ENCODE measurements around the gene NXN.
"Not testable (repeated sequence)": the region's sequence is repeated elsewhere in the genome, so short reads cannot be mapped to it uniquely, and the experiment has no call there.

Gene NXN

GRCh38 chr17:829614-830013 is 150.0 kb downstream of the NXN start:
- DNase-seq (ENCODE audit: low read depth) = not testable (repeated sequence)

- DNase-seq (ENCODE audit: low read depth) = no peak
These were observed 150.8 kb downstream of the NXN start for GRCh38 chr17:828761-829160.

GRCh38 chr17:826778-827177 is 152.8 kb downstream of the NXN start:
- no peak for DNase-seq (ENCODE audit: low read depth)

GRCh38 chr17:825216-825615 is 154.4 kb downstream of the NXN start:
- DNase-seq (ENCODE audit: low read depth) = no peak

- DNase-seq (ENCODE audit: low read depth) = no peak
These were observed 155.2 kb downstream of the NXN start for GRCh38 chr17:824378-824777.

- no peak for DNase-seq (ENCODE audit: low read depth)
These were observed 156.1 kb downstream of the NXN start for GRCh38 chr17:823501-823902.

GRCh38 chr17:819251-819650 is 160.3 kb downstream of the NXN start:
- DNase-seq (ENCODE audit: low read depth) = no peak

GRCh38 chr17:814371-814770 is 165.2 kb downstream of the NXN start:
- no peak for DNase-seq (ENCODE audit: low read depth)

- DNase-seq (ENCODE audit: low read depth) = no peak
These were observed 166.9 kb downstream of the NXN start for GRCh38 chr17:812638-813204.

GRCh38 chr17:811051-811784 is 168.4 kb downstream of the NXN start:
- no peak for DNase-seq (ENCODE audit: low read depth)

GRCh38 chr17:807523-808294 is 171.9 kb downstream of the NXN start:
- no peak for DNase-seq (ENCODE audit: low read depth)

GRCh38 chr17:806781-807522 is 172.6 kb downstream of the NXN start:
- DNase-seq (ENCODE audit: low read depth) = no peak

GRCh38 chr17:806346-806745 is 173.2 kb downstream of the NXN start:
- no peak for DNase-seq (ENCODE audit: low read depth)

GRCh38 chr17:805886-806285 is 173.7 kb downstream of the NXN start:
- not testable (repeated sequence) for DNase-seq (ENCODE audit: low read depth)

- DNase-seq (ENCODE audit: low read depth) = no peak
These were observed 174.8 kb downstream of the NXN start for GRCh38 chr17:804541-805435.

GRCh38 chr17:802901-803881 is 176.4 kb downstream of the NXN start:
- DNase-seq (ENCODE audit: low read depth) = no peak

- DNase-seq (ENCODE audit: low read depth) = no peak
These were observed 177.1 kb downstream of the NXN start for GRCh38 chr17:802481-802880.

GRCh38 chr17:801660-802059 is 177.9 kb downstream of the NXN start:
- no peak for DNase-seq (ENCODE audit: low read depth)

- DNase-seq (ENCODE audit: low read depth) = no peak
These were observed 178.9 kb downstream of the NXN start for GRCh38 chr17:800446-801242.

Data from stimulated activated CD8-positive, alpha-beta memory T cell treated with anti-CD3 and anti-CD28 coated beads, Interleukin-4, amount 100 ng/mL, for 24 hours (primary cell).